Stimulated activated CD4-positive, alpha-beta T cell treated with anti-CD3 and anti-CD28 coated beads, Interleukin-12 subunit alpha, Interleukin-12 subunit beta, amount 100 ng/mL, for 24 hours (primary cell): ENCODE measurements around the gene IGSF22.

Source experiments
- DNase-seq, 2 experiments: peaks; one replicate each; pipeline ENCODE4 v3.0.0-alpha.2; 2020; ENCODE audit warnings: low read depth in 2 of 2

Gene IGSF22

DNA sequence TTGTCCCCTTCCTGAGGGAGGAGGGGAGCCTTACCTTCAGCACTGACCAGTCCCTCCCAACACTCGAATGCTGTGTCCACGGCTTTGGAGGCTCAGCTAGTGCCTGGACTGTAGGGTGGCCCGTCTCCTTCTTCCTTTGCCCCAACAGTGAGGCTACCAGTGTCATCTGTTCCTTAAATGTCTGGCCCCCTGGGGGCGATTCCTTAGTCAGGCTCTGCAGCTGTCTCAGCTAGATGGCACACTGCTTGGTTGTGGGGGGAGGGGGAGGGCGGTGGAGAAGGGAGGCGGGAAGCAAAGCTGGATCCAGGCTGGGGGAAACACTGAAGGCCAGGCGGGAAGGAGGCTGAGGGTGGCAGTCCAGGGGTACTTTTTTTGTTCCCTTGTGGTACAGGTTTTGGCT is at the start of gene IGSF22:
Gene IGSF22, minus strand, starts transcription at position 149 of the 400 bp plus-strand sequence. CDS start 1,952 bp downstream, outside the sequence.
- DNase-seq = no peak

DNA sequence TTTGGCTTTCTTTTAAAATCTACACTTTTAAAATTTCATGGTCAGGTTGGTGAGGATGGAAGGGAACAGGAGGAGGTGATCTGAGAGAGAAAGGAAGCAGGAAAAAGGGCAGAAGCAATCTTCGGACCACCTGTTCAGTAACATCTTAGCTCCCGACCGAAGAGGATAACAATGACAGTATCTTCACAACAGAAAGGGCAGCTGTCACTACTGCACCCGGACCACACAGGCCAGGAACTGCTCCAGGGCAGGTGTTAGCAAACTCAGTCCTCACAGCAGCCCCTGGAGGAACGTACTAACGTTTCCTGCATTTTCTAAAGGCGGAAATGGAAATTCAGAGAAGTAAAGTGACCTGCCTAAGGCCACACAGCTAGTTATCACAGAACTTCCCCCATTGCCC is 48.8 kb upstream of the IGSF22 start:
- DNase-seq = no peak

DNA sequence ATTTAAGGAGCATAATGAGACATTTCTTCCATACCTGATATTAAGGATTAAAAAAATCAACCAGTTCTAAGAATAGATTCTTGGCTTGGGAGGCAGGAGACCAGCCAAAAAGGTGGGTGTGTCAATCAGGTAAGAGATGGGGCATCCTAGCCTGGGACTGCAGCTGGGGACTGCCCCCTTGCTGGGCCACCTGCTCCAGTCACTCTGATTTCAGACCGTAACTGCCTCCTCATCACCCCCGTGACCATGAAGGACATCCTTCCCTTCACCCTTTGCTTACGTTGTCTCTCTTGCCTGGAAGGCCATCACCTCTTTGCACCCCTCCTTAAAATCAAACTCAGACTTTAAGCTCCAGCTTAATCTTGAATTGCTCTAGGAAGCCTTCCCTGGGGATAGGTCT is 47.7 kb upstream of the IGSF22 start:
- DNase-seq = no peak

DNA sequence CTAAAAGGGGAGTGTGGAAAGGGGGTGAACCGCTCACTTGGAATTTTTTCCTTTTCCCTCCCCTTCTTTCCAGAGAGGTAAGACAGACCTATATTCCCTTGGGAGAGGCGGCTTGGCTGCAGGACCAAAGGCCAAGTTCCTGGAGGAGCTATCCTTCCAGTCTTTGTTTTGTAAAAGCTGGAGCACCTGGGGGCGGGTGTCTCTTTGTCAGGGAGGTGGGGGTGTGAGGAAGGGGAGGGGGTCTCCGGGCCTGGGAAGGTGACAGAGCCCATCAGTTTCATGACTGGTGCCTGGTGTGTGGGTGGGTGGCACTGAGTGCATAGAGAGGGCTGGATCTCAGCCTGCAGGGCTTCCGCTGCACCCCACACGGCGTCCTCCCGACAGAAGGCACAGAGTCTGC is 47.1 kb upstream of the IGSF22 start:
- DNase-seq = no peak

DNA sequence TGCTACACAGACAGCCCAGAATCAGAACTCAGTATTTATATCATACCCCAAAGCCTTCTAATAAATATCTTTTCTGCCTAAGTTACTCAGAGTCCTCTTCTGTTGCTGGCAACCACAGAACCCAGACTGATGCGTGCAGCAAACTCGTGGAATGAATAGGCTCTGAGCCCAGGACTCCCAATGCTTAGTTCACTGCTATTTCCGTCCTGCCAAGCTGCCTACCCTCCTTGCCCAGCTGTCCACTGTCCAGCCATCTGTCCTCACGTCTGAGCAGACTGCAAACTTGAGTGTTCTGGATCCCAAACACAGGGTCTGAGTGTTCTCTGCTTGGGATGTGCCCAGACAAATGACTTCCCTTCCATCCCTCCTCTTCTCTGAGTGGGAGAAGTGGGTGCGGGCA is 46.2 kb upstream of the IGSF22 start:
- no peak for DNase-seq

DNA sequence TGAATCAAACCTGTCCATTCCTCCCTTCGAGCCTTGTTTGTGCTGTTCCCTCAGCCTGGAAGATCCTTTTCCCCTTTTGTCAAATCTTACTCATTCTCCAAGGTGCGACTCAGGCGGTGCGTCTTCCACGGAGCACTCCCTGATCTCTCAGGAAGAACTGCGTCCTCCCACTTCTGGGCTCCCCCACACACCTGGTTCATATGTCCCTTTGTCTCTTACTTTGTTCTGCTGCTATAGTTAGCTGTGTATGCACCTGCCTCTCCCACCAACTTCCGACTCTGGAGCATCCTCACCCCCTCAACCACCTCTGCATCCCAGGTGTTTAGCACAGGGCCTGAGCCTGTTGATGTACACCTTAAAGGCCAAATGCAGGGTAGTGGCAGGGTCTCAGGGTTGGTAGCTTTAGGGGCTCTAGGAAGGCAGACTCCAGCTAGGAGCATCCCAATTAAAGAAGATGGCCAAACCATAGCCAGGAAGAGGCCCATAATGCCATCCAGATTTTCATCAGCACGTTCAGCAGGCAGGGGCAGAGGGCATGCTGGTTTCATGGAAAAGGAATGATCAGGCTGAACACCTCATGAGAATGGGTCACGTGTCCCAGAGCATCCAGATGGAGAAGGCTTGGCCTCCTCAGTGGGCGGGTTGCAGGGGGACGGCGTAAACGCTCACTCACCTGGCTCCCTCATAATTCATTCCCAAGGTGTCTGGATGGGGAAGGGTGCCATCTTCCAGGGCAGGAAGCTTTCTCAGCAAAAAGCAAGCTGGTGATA is 45.5 kb upstream of the IGSF22 start:
- DNase-seq = no peak

DNA sequence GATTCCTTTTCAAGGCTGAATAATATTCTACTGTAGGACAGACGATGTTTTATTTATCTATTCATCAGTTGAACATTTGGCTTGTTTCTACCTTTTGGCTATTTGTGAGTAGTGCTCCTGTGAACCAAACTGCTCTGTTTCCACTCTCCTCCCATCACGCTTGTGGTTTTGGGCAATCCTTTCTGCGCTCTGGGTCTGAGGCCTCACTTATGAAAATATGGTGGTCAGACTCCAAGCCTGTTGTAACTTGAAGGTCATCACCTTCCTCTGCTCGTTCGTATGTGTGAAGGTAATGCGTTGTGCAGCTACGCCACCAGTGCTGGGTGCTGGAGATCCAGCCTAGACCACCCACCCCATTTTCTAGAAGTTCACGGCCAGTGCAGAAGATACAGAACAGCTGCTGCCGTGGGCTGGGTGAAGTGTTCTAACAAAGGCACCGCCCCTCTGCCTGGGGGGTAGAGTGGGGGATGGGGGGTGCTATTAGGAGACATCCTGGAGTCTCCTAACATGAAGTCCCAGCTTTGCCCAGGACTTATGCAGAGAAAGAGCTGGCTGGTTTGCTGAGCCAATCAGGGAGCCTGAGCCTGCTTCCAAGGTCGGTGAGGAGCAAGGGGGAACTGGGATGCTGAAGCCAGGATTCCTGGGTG is 44.6 kb upstream of the IGSF22 start:
- DNase-seq = no peak

DNA sequence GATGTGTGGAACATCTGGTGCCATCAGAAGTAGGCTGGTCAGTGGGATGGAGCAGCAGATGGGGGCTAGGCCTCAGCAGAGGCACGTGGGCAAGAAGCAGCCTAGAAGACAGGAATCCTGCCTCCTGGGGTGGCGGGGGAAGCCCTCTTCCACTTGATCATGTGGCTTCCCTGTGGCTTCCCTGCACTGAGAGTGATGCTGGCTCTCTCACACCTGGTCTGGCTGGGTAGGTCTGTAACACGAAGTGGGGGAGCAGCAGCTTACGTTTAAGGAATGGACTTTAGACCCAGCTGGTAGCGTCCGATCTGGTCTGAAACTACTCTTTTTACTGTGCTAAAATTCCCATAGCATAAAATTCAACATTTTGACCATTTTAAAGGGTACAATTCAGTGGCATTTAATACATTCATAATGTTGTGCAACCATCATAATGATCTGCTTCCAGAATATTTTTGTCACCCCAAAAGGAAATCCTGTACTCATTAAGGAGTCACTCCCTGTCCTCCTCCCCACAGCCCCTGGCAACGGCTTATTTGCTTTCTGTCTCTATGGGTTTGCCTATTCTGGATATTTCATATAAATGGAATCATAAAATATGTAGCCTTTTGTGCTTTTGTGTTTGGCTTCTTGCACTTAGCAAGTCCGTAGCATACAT is 43.9 kb upstream of the IGSF22 start:
- no peak for DNase-seq

DNA sequence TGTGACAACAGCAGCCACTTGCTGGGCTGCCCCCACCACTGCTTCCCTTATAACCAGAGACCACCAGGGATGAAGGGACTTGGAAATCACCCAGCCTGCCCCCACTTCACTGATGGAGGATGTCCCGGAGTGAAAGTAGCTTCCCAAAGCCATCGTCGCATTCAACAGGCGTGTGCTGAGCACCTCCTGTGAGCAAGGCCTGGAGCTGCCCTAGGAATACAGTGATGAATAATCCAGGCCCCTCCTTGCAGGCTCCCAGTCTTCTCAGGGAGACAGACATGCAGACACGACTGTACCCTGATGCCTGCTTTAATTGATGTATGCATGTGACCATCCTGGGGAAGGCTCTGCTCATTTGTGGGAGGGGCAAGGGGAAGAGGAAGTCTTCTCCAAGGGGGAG is 43.0 kb upstream of the IGSF22 start:
- no peak for DNase-seq

DNA sequence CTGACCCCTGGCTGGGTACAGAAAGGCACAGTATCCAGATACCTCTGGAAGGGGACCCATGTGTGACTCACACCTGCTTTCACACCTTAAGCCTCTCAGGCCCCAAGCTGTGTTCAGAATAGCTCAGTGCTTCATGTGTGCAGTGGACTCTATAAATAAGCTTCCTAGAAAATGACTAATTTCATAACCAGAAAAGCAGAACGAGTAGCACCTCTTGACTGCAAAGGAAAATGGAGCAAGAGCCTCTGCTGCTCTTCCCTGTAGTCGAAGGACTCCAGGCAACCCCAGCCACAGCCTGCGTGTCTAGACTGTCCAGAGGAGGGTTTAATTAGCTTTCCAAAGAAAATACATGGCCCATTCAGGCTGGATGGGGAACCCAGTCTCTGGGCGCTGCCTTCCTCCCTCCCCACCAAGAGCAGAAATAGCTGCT is 42.5 kb upstream of the IGSF22 start:
- DNase-seq = no peak

DNA sequence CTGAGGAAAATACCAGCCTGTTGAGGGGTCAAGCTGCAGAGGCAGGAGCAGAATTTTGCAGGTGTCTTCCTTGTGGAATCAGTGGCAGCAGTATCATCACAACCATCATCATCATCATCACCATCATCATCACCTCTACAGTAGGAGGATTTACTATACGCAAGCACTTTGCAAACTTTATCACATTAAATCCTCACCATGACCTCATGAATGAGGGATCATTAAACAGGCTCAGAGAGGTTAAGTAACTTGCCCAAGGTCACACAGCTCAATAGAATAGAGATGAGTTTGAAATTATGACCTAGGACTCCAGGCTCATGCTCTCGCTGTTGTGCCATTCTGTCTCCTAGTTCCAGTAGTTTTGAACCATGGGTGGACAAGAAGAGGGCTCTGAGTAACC is 40.0 kb upstream of the IGSF22 start:
- DNase-seq = no peak

DNA sequence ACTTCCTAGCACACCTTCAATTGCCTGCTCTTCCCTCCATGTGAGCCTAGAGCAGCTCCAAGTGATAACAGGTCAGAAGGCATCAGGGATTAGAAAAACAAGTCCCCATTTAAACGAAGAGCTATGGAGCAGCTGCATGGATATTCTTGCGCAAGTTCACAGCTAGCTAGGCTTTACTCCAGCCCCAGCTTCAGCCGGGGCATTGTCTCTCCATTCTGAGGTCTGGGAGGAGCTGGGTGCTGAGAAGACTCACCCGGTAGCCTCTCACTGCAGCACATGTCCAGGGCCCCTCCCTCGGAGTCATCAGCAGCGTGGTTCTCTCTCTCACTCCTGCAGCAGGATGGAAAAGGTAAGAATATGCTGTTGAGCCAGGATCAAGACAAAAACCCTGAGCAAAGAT is 39.6 kb upstream of the IGSF22 start:
- no peak for DNase-seq

DNA sequence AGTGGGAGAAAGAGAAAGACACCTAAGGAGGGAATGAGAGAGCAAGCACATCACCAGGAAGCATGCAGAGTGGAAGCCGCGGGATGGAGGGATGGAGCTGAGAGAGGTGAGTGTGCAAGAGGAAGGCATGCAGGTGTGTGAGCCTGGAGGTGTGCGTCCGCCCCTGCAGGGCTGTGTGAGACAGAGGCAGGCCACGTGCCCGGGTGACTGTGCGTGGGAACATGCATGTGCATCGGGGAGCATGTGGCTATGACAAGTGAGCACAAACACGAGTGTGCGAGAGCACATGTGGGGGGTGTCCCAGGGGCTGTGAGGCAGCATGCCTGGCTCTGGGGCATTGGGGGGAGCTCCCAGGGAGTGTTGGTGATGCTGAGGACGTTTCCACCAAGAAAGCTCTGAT is 35.8 kb upstream of the IGSF22 start:
- no peak for DNase-seq

DNA sequence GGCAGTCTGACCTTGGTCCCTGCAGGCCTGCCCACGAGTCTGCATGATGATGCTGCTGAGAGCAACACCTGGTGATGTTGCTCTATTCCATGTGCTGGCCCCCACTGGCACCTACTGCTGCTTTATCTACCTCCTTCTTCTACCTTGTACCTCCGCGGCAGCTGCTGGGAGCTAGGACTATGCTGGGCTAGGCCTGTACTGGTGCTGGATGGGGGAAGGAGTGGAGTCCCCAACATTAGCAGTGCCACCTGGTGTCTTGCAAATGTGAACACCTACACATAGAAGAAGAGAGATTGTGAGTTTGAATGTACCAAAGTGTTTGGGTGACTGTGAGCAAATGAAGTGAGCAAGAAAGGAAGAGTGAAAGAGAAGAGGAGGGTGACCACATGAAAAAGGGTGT is 35.2 kb upstream of the IGSF22 start:
- no peak for DNase-seq

DNA sequence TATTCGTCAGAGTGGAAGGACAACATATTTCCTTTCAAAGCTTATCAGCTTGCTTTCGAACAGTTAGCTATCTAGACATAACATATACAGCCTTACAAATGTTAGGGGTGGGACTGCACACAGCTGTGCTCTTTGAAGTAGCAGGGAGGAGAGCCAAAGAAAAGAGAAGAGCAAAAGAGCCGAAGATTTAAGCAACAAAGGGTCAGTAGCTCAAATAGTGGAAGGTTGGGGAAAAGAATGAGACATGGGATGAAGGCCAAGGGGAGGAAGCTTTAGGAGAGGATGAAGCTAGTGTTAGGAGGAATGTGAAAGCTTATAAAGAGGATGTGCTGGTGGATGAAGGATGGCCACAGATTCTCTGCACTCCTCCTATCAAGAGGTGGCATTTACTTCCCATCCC is 31.8 kb upstream of the IGSF22 start:
- DNase-seq = no peak

DNA sequence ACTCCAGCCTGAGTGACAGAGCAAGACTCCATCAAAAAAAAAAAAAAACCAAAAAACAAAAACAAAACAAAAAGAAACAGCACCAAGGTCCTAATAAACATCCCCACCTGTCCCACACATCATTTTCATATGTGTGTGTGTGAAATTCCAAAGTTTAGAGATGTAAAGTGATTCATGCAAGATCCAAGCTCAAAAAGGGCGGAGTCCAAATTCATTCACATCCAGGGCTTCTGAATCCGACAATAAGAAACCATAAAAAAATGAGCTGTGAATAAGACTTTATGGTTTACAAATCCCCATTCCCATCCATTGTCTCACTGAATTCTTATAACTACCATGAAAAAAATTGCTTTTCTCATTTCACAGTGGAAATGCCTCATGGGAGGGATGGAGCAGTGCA is 30.9 kb upstream of the IGSF22 start:
- DNase-seq = no peak

DNA sequence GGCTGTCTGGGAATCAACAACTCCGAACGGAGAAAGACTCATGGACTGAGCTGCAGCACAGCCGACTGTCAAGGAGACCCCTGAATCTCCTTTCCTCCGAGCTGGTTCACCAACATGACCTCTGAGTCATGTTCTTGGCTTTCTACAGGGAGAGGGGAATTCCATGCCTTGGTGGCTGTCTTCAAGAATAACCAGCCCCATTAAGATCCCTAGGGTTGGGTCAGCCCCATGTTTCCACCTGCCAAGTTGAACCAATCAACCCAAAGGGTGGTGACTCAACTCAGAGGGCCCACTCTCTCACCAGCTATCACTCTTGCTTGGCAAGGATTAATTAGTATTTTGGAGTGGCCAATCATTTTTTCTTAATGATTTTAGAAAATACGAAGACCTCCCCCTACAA is 28.3 kb upstream of the IGSF22 start:
- no peak for DNase-seq

DNA sequence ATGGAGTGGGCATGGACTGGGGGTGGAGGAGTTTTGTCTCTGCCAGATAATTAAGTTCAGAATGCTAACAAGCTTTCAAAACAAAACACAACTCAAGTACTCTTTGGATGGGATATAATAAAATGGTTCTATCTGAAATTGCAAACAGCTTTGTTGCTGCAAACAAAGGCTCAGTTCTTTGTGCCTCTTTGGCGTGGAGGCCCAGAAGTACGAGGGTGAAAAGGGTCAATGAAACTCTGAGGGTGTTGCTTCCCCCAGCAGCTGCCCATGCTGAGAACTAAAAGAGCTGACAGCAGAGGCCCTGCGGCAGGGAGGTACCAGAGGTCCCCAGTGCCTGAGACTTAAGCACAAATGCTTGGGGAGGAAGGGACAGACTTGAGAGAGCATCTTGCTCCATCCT is 26.5 kb upstream of the IGSF22 start:
- no peak for DNase-seq

DNA sequence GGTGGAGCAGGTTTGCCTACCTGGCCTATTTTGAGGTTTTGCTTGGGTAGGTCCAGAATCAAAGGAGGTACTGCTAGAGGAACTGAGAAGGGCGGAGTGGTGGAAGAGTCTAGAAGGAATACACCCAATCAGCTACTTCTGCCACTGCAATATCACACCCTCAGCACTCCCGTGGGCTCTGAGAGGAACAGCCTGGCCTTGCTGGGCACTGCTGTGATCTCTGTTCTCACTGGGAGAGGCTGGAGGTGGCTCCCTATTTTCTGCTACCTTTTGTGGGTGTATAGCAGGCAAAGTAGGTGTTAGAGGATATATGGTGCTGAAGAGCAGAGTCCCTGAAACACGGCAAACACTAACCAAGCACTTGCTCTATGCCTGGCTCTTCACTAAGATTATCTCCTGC is 25.0 kb upstream of the IGSF22 start:
- no peak for DNase-seq

DNA sequence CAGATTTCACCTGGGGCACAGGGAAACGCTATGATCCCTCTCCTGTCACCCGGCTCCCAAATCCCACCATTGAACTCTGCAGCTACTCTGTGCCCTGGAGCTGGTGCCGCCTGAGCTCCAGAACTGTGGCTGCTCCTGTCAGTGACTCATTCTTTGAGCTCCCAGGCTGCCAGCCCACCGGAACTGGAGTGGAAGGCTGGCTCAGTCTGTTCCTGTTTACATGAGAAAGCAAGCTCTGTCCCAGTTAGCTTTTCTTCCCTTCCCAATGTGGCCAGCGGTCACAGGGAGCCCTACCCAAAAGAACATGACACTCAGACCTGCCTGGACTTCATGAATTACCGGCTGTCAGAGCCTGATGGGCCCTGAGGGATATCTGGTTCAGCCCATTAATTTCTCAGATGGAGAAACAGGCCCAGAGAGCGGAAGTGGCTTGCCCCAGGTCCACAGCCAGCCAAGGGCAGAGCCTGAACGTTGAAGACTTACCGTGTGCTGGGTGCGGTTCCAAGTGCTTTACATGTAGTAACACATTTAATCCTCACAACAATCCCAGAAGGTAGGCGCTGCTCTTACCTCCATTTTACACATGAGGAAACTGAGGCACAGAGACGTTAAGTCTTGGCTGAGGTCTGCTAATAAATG is 23.8 kb upstream of the IGSF22 start:
- DNase-seq = no peak

DNA sequence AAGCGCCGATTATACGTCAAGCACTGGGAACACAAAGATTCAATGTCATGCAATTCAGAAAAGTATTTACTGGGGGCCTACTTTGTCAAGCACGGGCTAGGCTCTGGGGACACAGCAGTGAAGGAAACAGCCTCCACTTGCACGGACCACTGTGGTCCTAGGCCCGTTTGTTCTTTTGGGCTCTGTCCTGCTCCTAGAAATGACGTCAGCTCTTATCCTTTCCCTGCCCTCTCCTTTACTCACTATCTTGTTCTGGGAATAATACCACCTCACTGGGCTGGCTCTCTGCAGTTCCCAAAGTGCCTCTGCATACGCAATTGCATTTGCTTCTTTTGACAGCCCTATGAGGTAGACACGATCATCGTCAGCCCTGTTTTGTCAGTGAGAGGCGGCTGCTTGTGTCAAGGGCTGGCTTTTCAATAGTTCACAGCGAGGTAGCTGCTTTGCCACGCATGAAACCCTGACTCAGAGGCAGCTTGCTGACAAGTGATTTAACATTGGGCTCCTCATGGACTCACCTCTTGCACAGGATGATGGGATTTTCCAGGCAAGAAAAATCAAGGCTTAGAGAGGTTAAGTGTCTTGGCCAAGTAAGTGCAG is 22.9 kb upstream of the IGSF22 start:
- DNase-seq = no peak

DNA sequence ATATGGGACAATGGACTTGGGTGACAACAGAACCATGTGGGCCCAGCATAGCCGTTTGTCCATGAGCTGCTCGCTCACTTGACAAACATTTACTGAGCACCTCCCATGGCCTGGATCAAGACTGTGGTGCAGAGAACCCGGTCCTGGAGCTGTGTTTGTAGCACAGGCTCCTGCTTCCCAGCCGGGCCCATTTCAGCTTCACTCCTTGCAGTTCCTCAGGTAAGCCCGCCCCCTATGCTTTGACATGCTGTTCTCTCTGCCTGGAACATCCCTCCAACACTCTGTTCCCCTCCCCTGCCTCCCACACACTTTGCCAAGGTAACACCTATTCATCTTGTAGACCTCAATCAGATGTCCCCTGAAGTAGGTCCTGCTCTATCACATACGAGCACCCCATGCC is 19.3 kb upstream of the IGSF22 start:
- no peak for DNase-seq
